Measurements from ENCODE around the gene HSF2BP.
"Not testable (repeated sequence)": the region's sequence is repeated elsewhere in the genome, so short reads cannot be mapped to it uniquely, and the experiment has no call there.

Gene HSF2BP

DNA sequence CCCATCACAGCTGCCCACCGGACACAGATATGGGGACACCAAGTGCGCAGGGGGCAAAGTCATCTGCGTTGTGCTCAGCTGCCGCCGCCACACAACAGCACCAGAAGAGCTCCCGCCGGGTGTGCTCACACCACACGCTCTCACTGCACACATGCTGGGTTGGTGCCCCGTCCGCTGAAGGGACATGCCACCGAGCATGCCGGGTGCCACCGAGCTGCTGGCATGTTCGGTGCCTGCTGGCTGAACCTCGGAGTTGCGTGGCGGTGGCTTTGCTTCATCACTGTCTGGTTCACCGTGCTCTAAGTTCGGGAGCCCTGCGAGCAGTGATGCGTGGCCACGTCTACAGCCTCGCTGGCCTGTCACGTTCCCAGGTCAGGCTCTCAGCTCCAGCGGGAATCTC is 174.3 kb downstream of the HSF2BP start:
- not testable (repeated sequence) for H3K9ac ChIP-seq (ENCODE audit: low read length in 5 of 5); H3K27ac ChIP-seq (ENCODE audit: low read depth, low read length); H3K36me3 ChIP-seq (ENCODE audit: control insufficient read depth in 5 of 5, insufficient read depth in 5 of 5, low read length in 5 of 5); H3K4me1 ChIP-seq (ENCODE audit: control insufficient read depth in 5 of 5, insufficient read depth in 5 of 5, low read length in 5 of 5); H3K4me3 ChIP-seq (ENCODE audit: low read depth in 1 of 5, low read length in 5 of 5); H3K9me3 ChIP-seq (ENCODE audit: control insufficient read depth in 5 of 5, low read length in 5 of 5); H3K27me3 ChIP-seq (ENCODE audit: control insufficient read depth in 5 of 5, insufficient read depth in 4 of 5, low read length in 5 of 5)

- not testable (repeated sequence) for H3K27me3 ChIP-seq (ENCODE audit: control insufficient read depth in 5 of 5, insufficient read depth in 4 of 5, low read length in 5 of 5); H3K9me3 ChIP-seq (ENCODE audit: control insufficient read depth in 5 of 5, low read length in 5 of 5); H3K36me3 ChIP-seq (ENCODE audit: control insufficient read depth in 5 of 5, insufficient read depth in 5 of 5, low read length in 5 of 5); H3K27ac ChIP-seq (ENCODE audit: low read depth, low read length); H3K4me3 ChIP-seq (ENCODE audit: low read depth in 1 of 5, low read length in 5 of 5); H3K4me1 ChIP-seq (ENCODE audit: control insufficient read depth in 5 of 5, insufficient read depth in 5 of 5, low read length in 5 of 5); H3K9ac ChIP-seq (ENCODE audit: low read length in 5 of 5)
Measured at GRCh38 chr21:43479197-43479596, 180.1 kb downstream of the HSF2BP start.

Measured in subcutaneous abdominal adipose tissue (tissue), 5 donors.